Peyer's patch (tissue), 4 donors: ENCODE data around the gene RSAD2. TPM values are rescaled to one million over a fixed set of nuclear protein-coding genes. Genes with fewer than 3 reads are reported as not detected.

Source experiments
- DNase-seq, 3 donors: peaks; one replicate each; pipeline ENCODE4 v3.0.0-alpha.2; 2017 to 2019
- H3K27ac ChIP-seq, 4 donors: fragments of 200-600 bp; sonication (generic); one replicate each; pipeline ENCODE4 v1.5.1; 2016 to 2019
- H3K27me3 ChIP-seq, 2 donors: fragments of 200-600 bp; sonication (generic); one replicate each; pipeline ENCODE4 v1.5.1; 2019
- H3K36me3 ChIP-seq, 3 donors: fragments of 200-600 bp; sonication (generic); one replicate each; pipeline ENCODE4 v1.5.1; 2016 to 2019
- H3K4me1 ChIP-seq, 4 donors: fragments of 200-600 bp; sonication (generic); one replicate each; pipeline ENCODE4 v1.5.1; 2016 to 2019
- H3K4me3 ChIP-seq, 4 donors: fragments of 200-600 bp; sonication (generic); 1 replicate in 3 of 4; 2 replicates in 1 of 4; pipeline ENCODE4 v1.5.1; 2016 to 2019; ENCODE audit warnings: mild to moderate bottlenecking in 1 of 4
- H3K9me3 ChIP-seq, 4 donors: fragments of 200-600 bp; sonication (generic); one replicate each; pipeline ENCODE4 v1.5.1; 2016 to 2019; ENCODE audit warnings: mild to moderate bottlenecking in 1 of 4
- POLR2A ChIP-seq, 2 donors: fragments of 450-650 bp; IDR thresholded peaks; one replicate each; pipeline ENCODE4 v1.5.1; 2017; ENCODE audit warnings: antibody characterized with exemption in 2 of 2, mild to moderate bottlenecking in 2 of 2, moderate library complexity in 2 of 2
- total RNA-seq, 4 donors: library from RNA; depleted of rRNA; stranded (reverse); fragments of >200 nt; gene quantifications; one replicate each; pipeline ENCODE4 v1.1.0, GENCODE V29; 2016
- TF ChIP-seq, protein P1 (sequence below), 6 experiments: fragments of 450-650 bp in 4 of 6; fragments of 200-600 bp in 2 of 6; sonication (generic) in 1 of 6; IDR thresholded peaks; one replicate each; pipeline ENCODE4 v1.5.1; 2017 to 2019; ENCODE audit warnings: antibody characterized with exemption in 6 of 6, mild to moderate bottlenecking in 3 of 6, moderate library complexity in 1 of 6

The RSAD2 gene
- total RNA-seq, 4 donors from 2014 or later, result 1.2 to 5.8 (median 2.2) TPM

DNA sequence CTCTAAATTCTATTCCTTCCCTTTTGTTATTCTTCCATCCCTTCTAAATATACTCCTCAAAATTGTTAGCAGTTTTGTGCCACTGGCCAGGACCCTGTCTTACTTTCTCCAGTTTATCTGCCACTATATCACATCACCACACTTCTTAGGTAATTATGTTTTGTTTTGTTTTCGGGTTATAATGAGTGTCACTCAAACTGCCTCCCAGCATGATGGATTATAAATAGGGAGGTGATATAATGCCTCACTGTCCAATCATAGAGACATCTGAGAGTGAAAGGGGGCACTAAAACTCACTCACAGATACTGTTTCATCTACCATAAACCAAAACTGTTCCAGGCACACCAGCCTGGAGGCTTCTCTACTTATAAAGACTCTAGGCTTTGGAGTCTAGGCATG lies 3.5 kb downstream of the RSAD2 start:
- TF ChIP-seq POLR2A (IDR thresholded peaks at IDR 0.05), result no peak
- TF ChIP-seq, protein P1, sequence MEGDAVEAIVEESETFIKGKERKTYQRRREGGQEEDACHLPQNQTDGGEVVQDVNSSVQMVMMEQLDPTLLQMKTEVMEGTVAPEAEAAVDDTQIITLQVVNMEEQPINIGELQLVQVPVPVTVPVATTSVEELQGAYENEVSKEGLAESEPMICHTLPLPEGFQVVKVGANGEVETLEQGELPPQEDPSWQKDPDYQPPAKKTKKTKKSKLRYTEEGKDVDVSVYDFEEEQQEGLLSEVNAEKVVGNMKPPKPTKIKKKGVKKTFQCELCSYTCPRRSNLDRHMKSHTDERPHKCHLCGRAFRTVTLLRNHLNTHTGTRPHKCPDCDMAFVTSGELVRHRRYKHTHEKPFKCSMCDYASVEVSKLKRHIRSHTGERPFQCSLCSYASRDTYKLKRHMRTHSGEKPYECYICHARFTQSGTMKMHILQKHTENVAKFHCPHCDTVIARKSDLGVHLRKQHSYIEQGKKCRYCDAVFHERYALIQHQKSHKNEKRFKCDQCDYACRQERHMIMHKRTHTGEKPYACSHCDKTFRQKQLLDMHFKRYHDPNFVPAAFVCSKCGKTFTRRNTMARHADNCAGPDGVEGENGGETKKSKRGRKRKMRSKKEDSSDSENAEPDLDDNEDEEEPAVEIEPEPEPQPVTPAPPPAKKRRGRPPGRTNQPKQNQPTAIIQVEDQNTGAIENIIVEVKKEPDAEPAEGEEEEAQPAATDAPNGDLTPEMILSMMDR (IDR thresholded peaks at IDR 0.05), result no peak
- no peak for DNase-seq
- Histone ChIP-seq H3K9me3 (no peaks in the 10 kb centered on the region), H3K27me3 (no peaks in the 10 kb centered on the region), H3K36me3 (no peaks in the 10 kb centered on the region), H3K4me3 (no peak overlapping the region), H3K27ac (no peak overlapping the region), H3K4me1 (peaks cover 0 to 7% (median 0%) of the 10 kb centered on the region in 4 donors)

DNA sequence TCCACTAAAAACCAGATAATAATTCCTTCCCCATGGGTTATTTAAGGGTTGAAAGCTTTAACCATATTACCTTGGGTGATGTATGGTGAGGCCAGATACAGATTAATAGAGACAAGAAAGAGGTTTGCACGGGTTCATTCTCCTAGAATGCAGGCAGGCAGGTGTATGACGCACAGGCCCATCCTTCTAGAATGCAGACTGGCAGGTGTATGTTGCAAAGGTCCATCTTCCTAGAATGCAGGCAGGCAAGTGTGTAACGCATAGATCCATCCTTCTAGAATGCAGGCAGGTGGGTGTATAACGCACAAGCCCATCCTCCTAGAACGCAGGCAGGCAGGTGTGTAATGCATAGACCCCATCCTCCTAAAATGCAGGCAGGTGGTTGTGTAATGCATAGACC lies 3.9 kb downstream of the RSAD2 start:
- H3K27me3 ChIP-seq, result no peaks in the 10 kb centered on the region
- peaks cover 0 to 7% (median 0%) of the 10 kb centered on the region in 4 donors for H3K4me1 ChIP-seq
- H3K27ac ChIP-seq, result no peak overlapping the region
- H3K9me3 ChIP-seq, result no peaks in the 10 kb centered on the region
- no peak for DNase-seq
- no peak overlapping the region for H3K4me3 ChIP-seq
- no peak for TF ChIP-seq POLR2A (IDR thresholded peaks at IDR 0.05)
- TF ChIP-seq, protein P1 (IDR thresholded peaks at IDR 0.05), result no peak
- no peaks in the 10 kb centered on the region for H3K36me3 ChIP-seq

DNA sequence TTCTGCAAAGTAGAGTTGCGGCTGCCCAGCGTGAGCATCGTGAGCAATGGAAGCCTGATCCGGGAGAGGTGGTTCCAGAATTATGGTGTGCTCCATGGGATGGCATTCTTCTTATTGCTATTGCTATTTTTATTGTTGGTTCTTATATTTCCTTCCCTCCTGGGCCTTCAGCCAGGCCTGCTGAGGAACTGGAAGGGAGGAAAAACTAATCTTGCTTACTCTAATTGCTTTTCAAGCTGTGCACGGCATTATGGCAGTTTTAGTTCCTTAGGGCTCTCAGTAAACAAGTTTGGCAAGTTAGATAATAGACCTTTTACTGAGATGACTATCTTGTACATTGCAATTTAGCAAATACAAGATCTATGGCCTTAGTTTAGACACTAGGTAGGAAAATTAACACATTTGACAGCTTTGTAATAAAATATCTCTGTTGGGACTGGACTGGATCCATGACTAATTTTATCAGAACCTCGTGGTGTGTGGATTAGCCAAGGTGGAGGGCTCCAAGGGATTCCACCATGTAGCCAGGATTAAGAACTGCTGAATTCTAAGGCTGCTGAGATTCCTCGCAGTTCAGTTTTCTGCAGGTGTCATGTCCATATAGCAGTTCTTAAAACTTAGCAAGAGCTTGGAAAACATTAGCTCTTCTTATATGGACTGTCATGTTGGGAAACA lies 6.0 kb downstream of the RSAD2 start:
- TF ChIP-seq POLR2A (IDR thresholded peaks at IDR 0.05), result no peak
- TF ChIP-seq, protein P1 (IDR thresholded peaks at IDR 0.05), result no peak
- H3K27ac ChIP-seq, result no peak overlapping the region
- H3K27me3 ChIP-seq, result no peaks in the 10 kb centered on the region
- H3K4me1 ChIP-seq, result no peaks in the 10 kb centered on the region
- H3K4me3 ChIP-seq, result no peak overlapping the region
- no peaks in the 10 kb centered on the region for H3K9me3 ChIP-seq
- H3K36me3 ChIP-seq, result no peaks in the 10 kb centered on the region
- no peak for DNase-seq

DNA sequence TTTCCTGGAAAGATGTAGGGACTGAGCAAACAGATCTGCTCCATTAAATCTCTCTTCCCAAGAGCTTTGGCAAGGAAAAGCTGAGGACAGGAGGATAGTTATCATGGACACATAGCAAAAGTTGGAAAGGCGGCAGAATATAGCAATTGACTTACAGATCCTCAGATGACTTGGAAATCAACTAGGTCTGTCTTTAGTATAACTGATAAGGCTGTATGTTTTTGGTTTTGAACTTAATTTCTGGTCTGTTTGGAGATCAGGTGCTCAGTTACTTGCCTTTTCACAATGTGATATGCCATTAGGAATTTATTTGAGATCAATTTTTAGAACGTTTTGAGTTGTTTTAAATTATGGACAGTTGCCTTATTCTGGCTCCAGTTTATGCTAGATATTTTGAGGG lies 8.0 kb downstream of the RSAD2 start:
- no peak for TF ChIP-seq POLR2A (IDR thresholded peaks at IDR 0.05)
- TF ChIP-seq, protein P1 (IDR thresholded peaks at IDR 0.05), result no peak
- H3K27me3 ChIP-seq, result no peaks in the 10 kb centered on the region
- H3K36me3 ChIP-seq, result no peaks in the 10 kb centered on the region
- no peak for DNase-seq
- H3K9me3 ChIP-seq, result no peaks in the 10 kb centered on the region
- H3K27ac ChIP-seq, result no peak overlapping the region
- H3K4me3 ChIP-seq, result no peak overlapping the region
- H3K4me1 ChIP-seq, result no peaks in the 10 kb centered on the region

DNA sequence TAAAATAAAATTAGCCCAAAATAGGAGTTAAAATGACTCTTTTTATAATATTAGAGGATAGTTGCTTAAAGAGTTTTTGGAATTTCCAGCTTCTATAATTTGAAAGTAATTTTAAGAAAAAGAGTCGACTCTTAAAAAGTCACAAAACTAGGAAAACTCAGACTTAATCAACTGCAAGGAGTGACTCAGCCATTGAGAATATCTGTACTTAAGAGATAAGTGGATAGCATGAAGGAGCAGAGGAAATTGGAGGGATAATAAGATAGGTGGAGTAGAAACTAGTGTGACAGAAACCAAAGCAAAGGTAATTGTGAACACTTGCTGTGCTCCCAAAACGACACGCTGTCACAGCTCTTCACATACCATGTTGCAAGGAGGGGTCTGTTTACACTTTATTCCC lies 8.4 kb downstream of the RSAD2 start:
- TF ChIP-seq, protein P1 (IDR thresholded peaks at IDR 0.05), result no peak
- TF ChIP-seq POLR2A (IDR thresholded peaks at IDR 0.05), result no peak

More for the DNA sequence above, 8.4 kb downstream of the RSAD2 start:
- H3K36me3 ChIP-seq, result no peaks in the 10 kb centered on the region
- H3K4me3 ChIP-seq, result no peak overlapping the region
- no peaks in the 10 kb centered on the region for H3K9me3 ChIP-seq
- no peak overlapping the region for H3K27ac ChIP-seq
- H3K4me1 ChIP-seq, result no peaks in the 10 kb centered on the region
- H3K27me3 ChIP-seq, result no peaks in the 10 kb centered on the region
- no peak for DNase-seq
